Fibroblast of lung (primary cell): ENCODE results near the gene ATP6V1A. TPM values are rescaled to one million over a fixed set of nuclear protein-coding genes. Genes with fewer than 3 reads are reported as not detected.

Experiments
- DNase-seq, 2 donors: peaks; one replicate each; pipeline versions ENCODE4 v3.0.0 to v3.0.0-alpha.2; 2010; ENCODE audit warnings: low read depth in 2 of 2
- H2AFZ ChIP-seq: 2 replicates; pipeline ENCODE4 v1.5.1; 2012; ENCODE audit warnings: low read length, control low read depth, inconsistent platforms
- H3K27ac ChIP-seq: 2 replicates; pipeline ENCODE4 v1.5.1; 2011; ENCODE audit warnings: low read length, control low read depth; ENCODE audit not compliant: insufficient read depth
- H3K27me3 ChIP-seq: 2 replicates; pipeline ENCODE4 v1.5.1; 2011; ENCODE audit warnings: mild to moderate bottlenecking, low read length; ENCODE audit not compliant: control insufficient read depth, insufficient read depth
- H3K36me3 ChIP-seq: 2 replicates; pipeline ENCODE4 v1.5.1; 2011; ENCODE audit warnings: low read length; ENCODE audit not compliant: control insufficient read depth, insufficient read depth
- H3K4me1 ChIP-seq: 2 replicates; pipeline ENCODE4 v1.5.1; 2011; ENCODE audit warnings: low read length; ENCODE audit not compliant: control insufficient read depth, insufficient read depth; ENCODE audit errors: extremely low read depth
- H3K4me2 ChIP-seq: 2 replicates; pipeline ENCODE4 v1.5.1; 2011; ENCODE audit warnings: low read length, control low read depth; ENCODE audit not compliant: insufficient read depth; ENCODE audit errors: extremely low read depth
- H3K4me3 ChIP-seq, 4 experiments: fragments of 200-600 bp in 1 of 4; sonication (generic) in 1 of 4; replicated peaks in 1 of 4; 2 replicates each; pipeline ENCODE4 v1.5.1; 2011 to 2016; ENCODE audit warnings: low read length in 4 of 4, low read depth in 3 of 4, mild to moderate bottlenecking in 3 of 4, control low read depth in 2 of 4, inconsistent platforms in 1 of 4, mixed read lengths in 1 of 4; ENCODE audit not compliant: insufficient read depth in 1 of 4; ENCODE audit errors: control extremely low read depth in 1 of 4
- H3K79me2 ChIP-seq: 2 replicates; pipeline ENCODE4 v1.5.1; 2012; ENCODE audit warnings: mild to moderate bottlenecking, low read length, inconsistent platforms; ENCODE audit not compliant: control insufficient read depth, insufficient read depth
- H3K9ac ChIP-seq: 2 replicates; pipeline ENCODE4 v1.5.1; 2011; ENCODE audit warnings: mild to moderate bottlenecking, low read length, control low read depth; ENCODE audit not compliant: insufficient read depth
- H3K9me3 ChIP-seq: 2 replicates; pipeline ENCODE4 v1.5.1; 2012; ENCODE audit warnings: low read depth, low read length; ENCODE audit not compliant: control insufficient read depth, insufficient read depth
- H4K20me1 ChIP-seq: 2 replicates; pipeline ENCODE4 v1.5.1; 2011; ENCODE audit warnings: low read length; ENCODE audit not compliant: control insufficient read depth, insufficient read depth; ENCODE audit errors: extremely low read depth
- EZH2 ChIP-seq: IDR thresholded peaks from 2 replicates; pipeline ENCODE4 v1.5.1; 2012; ENCODE audit warnings: low read length, control low read depth, mild to moderate bottlenecking; ENCODE audit errors: missing control alignments
- polyA plus RNA-seq, 2 donors: library from polyadenylated mRNA; depleted of rRNA in 1 of 2; stranded (reverse) in 1 of 2; unstranded in 1 of 2; fragments of >200 nt; gene quantifications; 2 replicates each; pipeline ENCODE4 v1.2.1, GENCODE V29; 2011 to 2012; ENCODE audit warnings: missing spikeins in 1 of 2
- total RNA-seq: library from RNA; depleted of rRNA; stranded (reverse); fragments of >200 nt; gene quantifications from 2 replicates; pipeline ENCODE4 v1.2.1, GENCODE V29; 2014
- TF ChIP-seq, protein P1 (sequence below), 2 donors: IDR thresholded peaks in 1 of 2; conservative IDR thresholded peaks in 1 of 2; 1 replicate in 1 of 2; 2 replicates in 1 of 2; pipeline ENCODE4 v1.5.1; 2011 to 2012; ENCODE audit warnings: low read length in 2 of 2, control low read depth in 1 of 2, inconsistent platforms in 1 of 2, low read depth in 1 of 2, mild to moderate bottlenecking in 1 of 2

The ATP6V1A gene
- total and polyA plus RNA-seq, 2 donors (not counting 1 experiment from before 2014, with no cell fraction given) = 75.7 to 213 TPM

DNA sequence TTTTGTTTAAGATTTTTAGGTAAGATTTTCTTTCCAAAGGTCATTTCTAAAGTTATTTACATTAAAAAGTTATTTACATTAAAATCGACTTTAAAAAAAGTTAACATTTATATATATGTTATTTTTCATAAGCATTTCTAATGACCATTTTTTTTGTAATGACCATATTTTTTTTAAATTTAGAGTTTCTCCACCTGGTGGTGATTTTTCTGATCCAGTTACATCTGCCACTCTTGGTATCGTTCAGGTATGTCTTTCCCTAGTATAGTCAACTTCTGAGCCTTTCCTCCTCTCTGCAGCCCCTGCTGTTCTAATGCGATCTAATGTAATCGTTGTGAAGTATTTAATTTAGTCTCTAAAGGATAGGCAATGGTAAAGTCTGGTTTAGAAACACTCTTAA lies 48.9 kb downstream of the ATP6V1A start:
- Histone ChIP-seq H3K4me3 (no peak overlapping the region), H3K79me2 (no peaks in the 10 kb centered on the region), H4K20me1 (no peaks in the 10 kb centered on the region), H3K27me3 (no peaks in the 10 kb centered on the region), H3K9ac (no peak overlapping the region), H2AFZ (no peak overlapping the region), H3K9me3 (no peaks in the 10 kb centered on the region), H3K4me2 (no peak overlapping the region), H3K27ac (no peak overlapping the region), H3K36me3 (peaks cover 5% of the 10 kb centered on the region), H3K4me1 (no peaks in the 10 kb centered on the region)
- no peak for DNase-seq
- no peak for TF ChIP-seq EZH2
- TF ChIP-seq, protein P1, sequence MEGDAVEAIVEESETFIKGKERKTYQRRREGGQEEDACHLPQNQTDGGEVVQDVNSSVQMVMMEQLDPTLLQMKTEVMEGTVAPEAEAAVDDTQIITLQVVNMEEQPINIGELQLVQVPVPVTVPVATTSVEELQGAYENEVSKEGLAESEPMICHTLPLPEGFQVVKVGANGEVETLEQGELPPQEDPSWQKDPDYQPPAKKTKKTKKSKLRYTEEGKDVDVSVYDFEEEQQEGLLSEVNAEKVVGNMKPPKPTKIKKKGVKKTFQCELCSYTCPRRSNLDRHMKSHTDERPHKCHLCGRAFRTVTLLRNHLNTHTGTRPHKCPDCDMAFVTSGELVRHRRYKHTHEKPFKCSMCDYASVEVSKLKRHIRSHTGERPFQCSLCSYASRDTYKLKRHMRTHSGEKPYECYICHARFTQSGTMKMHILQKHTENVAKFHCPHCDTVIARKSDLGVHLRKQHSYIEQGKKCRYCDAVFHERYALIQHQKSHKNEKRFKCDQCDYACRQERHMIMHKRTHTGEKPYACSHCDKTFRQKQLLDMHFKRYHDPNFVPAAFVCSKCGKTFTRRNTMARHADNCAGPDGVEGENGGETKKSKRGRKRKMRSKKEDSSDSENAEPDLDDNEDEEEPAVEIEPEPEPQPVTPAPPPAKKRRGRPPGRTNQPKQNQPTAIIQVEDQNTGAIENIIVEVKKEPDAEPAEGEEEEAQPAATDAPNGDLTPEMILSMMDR (conservative IDR thresholded peaks at IDR 0.05 in 1 of 2, IDR thresholded peaks at IDR 0.05 in 1 of 2; ENCODE audit: low read depth in 1 of 2, low read length in 2 of 2) = no peak

DNA sequence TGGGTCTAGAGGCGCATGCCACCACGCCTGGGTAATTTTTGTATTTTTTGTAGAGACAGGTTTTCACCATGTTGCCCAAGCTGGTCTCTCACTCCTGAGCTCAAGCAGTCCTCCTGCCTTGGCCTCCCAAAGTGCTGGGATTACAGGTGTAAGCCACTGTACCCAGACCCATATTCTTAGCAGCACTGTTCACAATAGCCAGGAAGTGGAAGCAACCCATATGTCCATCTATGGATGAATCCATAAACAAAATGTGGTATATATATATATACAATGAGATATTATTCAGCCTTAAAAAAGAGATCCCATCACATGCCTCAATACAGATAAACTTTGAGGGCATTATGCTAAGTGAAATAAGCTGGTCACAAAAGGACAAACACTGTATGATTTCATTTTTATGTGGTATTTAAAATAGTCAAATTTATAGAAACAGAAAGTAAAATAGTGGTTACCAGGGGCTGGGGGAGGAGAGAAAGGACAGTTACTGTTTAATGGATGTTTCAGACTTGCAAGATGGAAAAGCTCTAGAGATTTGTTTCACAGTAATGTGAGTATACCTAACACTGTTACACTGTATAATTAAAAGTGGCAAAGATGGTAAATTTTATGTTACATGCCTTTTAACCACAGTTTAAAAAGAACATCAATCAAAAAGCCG lies 56.1 kb downstream of the ATP6V1A start:
- Histone ChIP-seq H3K9ac (no peak overlapping the region), H3K9me3 (no peaks in the 10 kb centered on the region), H3K27ac (no peak overlapping the region), H4K20me1 (no peaks in the 10 kb centered on the region), H3K4me1 (no peaks in the 10 kb centered on the region), H3K4me3 (no peak overlapping the region), H3K27me3 (no peaks in the 10 kb centered on the region), H2AFZ (no peak overlapping the region), H3K36me3 (peaks cover 9% of the 10 kb centered on the region), H3K4me2 (no peak overlapping the region), H3K79me2 (no peaks in the 10 kb centered on the region)
- TF ChIP-seq EZH2 = no peak
- TF ChIP-seq, protein P1 (conservative IDR thresholded peaks at IDR 0.05 in 1 of 2, IDR thresholded peaks at IDR 0.05 in 1 of 2; ENCODE audit: low read depth in 1 of 2, low read length in 2 of 2) = no peak
- DNase-seq = no peak

DNA sequence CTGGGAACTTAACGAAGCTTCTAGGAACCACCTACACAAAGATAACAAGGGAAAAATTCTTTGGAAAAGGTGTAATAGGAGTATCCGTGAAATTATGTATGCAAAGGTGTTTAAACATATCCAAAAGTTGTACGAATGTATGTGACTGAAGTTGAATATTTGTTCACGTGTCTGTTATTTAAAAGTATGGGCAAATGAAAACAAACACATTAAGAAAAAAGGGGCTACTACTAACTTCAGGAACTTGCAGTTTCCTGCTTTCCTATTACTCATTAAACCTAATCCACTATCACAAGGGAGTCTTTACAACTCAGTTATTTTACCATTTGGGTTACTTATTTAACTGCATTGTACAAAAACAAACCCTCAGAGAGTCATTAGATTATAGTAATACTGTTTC lies 57.8 kb downstream of the ATP6V1A start:
- H3K27ac ChIP-seq = no peak overlapping the region
- no peaks in the 10 kb centered on the region for H3K4me1 ChIP-seq
- no peaks in the 10 kb centered on the region for H4K20me1 ChIP-seq
- H3K4me2 ChIP-seq = no peak overlapping the region
- H3K36me3 ChIP-seq = peaks cover 9% of the 10 kb centered on the region
- H3K27me3 ChIP-seq = no peaks in the 10 kb centered on the region
- TF ChIP-seq EZH2 = no peak
- TF ChIP-seq, protein P1 (conservative IDR thresholded peaks at IDR 0.05 in 1 of 2, IDR thresholded peaks at IDR 0.05 in 1 of 2; ENCODE audit: low read depth in 1 of 2, low read length in 2 of 2) = no peak
- no peak overlapping the region for H3K4me3 ChIP-seq
- no peak for DNase-seq
- H3K9me3 ChIP-seq = no peaks in the 10 kb centered on the region
- H2AFZ ChIP-seq = no peak overlapping the region
- no peaks in the 10 kb centered on the region for H3K79me2 ChIP-seq
- no peak overlapping the region for H3K9ac ChIP-seq
